HuH-7.5 (cell line): ENCODE measurements around the gene SFXN3.

Source experiments
- DNase-seq: peaks from one replicate; pipeline ENCODE4 v3.0.0; 2011; ENCODE audit warnings: low spot score

Gene SFXN3

GRCh38 chr10:101031128-101031795, at the start of gene SFXN3, which contains the start of gene PDZD7:
SFXN3 (plus strand) TSS chr10:101031234; CDS start chr10:101034695, 3,461 bp downstream.
PDZD7 (minus strand) TSS chr10:101031129; CDS start chr10:101030219, 910 bp downstream.
- peak; percentile 95 for DNase-seq

- DNase-seq: no peak
These were observed 47.9 kb upstream of the SFXN3 start for GRCh38 chr10:100982916-100983830.

GRCh38 chr10:100983868-100984671, 47.0 kb upstream of the SFXN3 start:
- DNase-seq: no peak

- DNase-seq: no peak
These were observed 46.3 kb upstream of the SFXN3 start for GRCh38 chr10:100984672-100985177.

- no peak for DNase-seq
These were observed 45.7 kb upstream of the SFXN3 start for GRCh38 chr10:100985336-100985735.

- no peak for DNase-seq
These were observed 44.4 kb upstream of the SFXN3 start for GRCh38 chr10:100986623-100986951.

- peak; percentile 89 for DNase-seq
These were observed 43.9 kb upstream of the SFXN3 start, which contains the start of the genes MRPL43 and TWNK for GRCh38 chr10:100986952-100987684. MRPL43 (minus strand) TSS chr10:100987497; CDS start chr10:100987443, 54 bp downstream. TWNK (plus strand) TSS chr10:100987543; CDS start chr10:100988211, 668 bp downstream.

GRCh38 chr10:100987685-100988049, 43.4 kb upstream of the SFXN3 start:
- no peak for DNase-seq

- no peak for DNase-seq
These were observed 42.9 kb upstream of the SFXN3 start for GRCh38 chr10:100988166-100988565.

- DNase-seq: no peak
These were observed 41.9 kb upstream of the SFXN3 start for GRCh38 chr10:100989088-100989487.

GRCh38 chr10:100993986-100994708, 36.9 kb upstream of the SFXN3 start:
- DNase-seq: no peak

GRCh38 chr10:100995181-100995580, 35.9 kb upstream of the SFXN3 start:
- no peak for DNase-seq

GRCh38 chr10:100996678-100997359, 34.2 kb upstream of the SFXN3 start:
- DNase-seq: peak; percentile 73

- DNase-seq: peak; percentile 92
These were observed 33.5 kb upstream of the SFXN3 start for GRCh38 chr10:100997360-100998182.

- peak; percentile 97 for DNase-seq
These were observed 32.6 kb upstream of the SFXN3 start for GRCh38 chr10:100998183-100998990.

GRCh38 chr10:100998991-100999741, 31.9 kb upstream of the SFXN3 start:
- DNase-seq: peak; percentile 95

GRCh38 chr10:100999742-101000126, 31.3 kb upstream of the SFXN3 start, which contains the start of gene LZTS2:
LZTS2 (plus strand) TSS chr10:100999808; CDS start chr10:101002539, 2,731 bp downstream.
- peak; percentile 76 for DNase-seq
